ENCODE data around the gene SLC1A2.

DNA sequence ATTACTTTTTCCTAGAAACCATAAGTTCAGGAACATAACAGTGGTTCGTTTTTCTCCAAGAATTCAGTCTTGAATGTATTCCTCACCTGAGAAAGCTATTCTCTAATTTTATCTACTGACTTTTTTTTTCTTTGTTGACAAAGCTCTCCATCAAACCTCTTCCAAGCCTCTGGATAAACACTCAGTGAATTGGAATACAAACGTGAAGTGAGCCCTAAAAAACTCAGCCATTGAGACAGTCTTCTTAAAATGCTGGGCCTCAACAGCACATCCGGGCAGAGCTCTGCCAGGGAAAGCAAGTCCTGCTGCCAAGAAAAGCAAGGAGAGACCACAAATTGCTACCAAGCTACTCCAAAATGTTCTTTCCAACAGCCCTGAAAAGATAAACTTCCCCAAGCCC is 7.7 kb upstream of the SLC1A2 start:
- TF ChIP-seq, protein P1, sequence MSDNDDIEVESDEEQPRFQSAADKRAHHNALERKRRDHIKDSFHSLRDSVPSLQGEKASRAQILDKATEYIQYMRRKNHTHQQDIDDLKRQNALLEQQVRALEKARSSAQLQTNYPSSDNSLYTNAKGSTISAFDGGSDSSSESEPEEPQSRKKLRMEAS (IDR thresholded peaks at IDR 0.05; ENCODE audit: insufficient read depth, insufficient read length): no peak
- TF ChIP-seq, protein P2, sequence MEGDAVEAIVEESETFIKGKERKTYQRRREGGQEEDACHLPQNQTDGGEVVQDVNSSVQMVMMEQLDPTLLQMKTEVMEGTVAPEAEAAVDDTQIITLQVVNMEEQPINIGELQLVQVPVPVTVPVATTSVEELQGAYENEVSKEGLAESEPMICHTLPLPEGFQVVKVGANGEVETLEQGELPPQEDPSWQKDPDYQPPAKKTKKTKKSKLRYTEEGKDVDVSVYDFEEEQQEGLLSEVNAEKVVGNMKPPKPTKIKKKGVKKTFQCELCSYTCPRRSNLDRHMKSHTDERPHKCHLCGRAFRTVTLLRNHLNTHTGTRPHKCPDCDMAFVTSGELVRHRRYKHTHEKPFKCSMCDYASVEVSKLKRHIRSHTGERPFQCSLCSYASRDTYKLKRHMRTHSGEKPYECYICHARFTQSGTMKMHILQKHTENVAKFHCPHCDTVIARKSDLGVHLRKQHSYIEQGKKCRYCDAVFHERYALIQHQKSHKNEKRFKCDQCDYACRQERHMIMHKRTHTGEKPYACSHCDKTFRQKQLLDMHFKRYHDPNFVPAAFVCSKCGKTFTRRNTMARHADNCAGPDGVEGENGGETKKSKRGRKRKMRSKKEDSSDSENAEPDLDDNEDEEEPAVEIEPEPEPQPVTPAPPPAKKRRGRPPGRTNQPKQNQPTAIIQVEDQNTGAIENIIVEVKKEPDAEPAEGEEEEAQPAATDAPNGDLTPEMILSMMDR (IDR thresholded peaks at IDR 0.05; ENCODE audit: extremely low read depth in 1 of 2, insufficient read depth in 1 of 2, low read depth in 1 of 2, low read length in 2 of 2): no peak
- TF ChIP-seq POLR2A (IDR thresholded peaks at IDR 0.05; ENCODE audit: low read depth, low read length) (no peak), POLR2AphosphoS5 (IDR thresholded peaks at IDR 0.05; ENCODE audit: insufficient read depth, low read depth, low read length) (no peak), EZH2 (IDR thresholded peaks at IDR 0.05; ENCODE audit: borderline replicate concordance, low read depth, low read length, severe bottlenecking) (no peak), JUN (IDR thresholded peaks at IDR 0.05; ENCODE audit: borderline replicate concordance, insufficient read depth, insufficient read length, low read depth) (no peak), MYC (IDR thresholded peaks at IDR 0.05; ENCODE audit: low read depth, low read length) (no peak)

Data from endothelial cell of umbilical vein (primary cell).